ENCODE measurements around the gene TSPAN11. TPM values are rescaled to one million over a fixed set of nuclear protein-coding genes. Genes with fewer than 3 reads are reported as not detected.

Gene TSPAN11
- total and polyA plus RNA-seq, 2 of the 8 experiments (the other 6 are each of a cell fraction or from before 2014, with no cell fraction given): 3.9 to 8.2 TPM

GRCh38 chr12:30970559-30971197 is 44.1 kb downstream of the TSPAN11 start (continued):
- no peak for TF ChIP-seq RNF2 (IDR thresholded peaks at IDR 0.05; ENCODE audit: borderline replicate concordance, low read depth, low read length, missing control alignments, poor library complexity, severe bottlenecking)
- TF ChIP-seq SAP30 (IDR thresholded peaks at IDR 0.05; ENCODE audit: insufficient read depth, insufficient replicate concordance, low read length): no peak

Measured in H1 (cell line).